Stimulated activated CD8-positive, alpha-beta memory T cell treated with anti-CD3 and anti-CD28 coated beads, Interleukin-12 subunit alpha, Interleukin-12 subunit beta, amount 100 ng/mL, for 24 hours (primary cell): Measurements from ENCODE around the gene FGFBP1.

Source experiments
- DNase-seq: peaks from one replicate; pipeline ENCODE4 v3.0.0-alpha.2; 2020; ENCODE audit errors: extremely low read depth

Gene FGFBP1

DNA sequence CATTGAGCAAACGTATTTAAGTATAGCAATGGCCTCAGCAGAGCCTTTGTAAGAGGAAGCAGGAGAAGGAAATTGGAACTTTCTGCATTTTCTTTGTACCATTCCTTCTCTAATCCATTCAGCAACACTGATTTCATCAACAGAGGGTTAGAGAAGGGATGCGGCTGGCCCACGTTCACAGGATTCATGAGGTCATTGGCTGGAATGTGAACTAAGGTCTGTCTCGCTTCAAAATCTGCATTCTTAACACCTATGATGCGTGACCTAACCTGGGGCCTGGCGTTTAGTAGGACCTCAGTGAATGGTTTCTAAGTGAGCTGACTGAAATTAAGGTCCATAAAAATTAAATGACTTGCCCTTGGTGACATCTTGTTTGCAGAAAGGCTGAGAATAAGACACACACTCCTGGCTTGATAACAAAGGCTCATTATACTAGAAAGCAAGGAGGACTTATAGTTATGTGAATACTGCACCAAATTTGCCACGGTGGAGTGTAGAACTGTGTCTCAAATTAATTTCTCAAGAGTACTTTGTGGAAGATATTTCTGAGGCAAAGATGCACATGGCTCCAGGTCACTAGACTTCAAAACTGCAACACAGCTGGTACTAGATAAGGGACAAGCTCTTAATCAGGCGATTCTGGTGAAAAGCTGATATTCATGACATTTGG lies 25.4 kb downstream of the FGFBP1 start:
- no peak for DNase-seq

- no peak for DNase-seq
These were observed 26.3 kb downstream of the FGFBP1 start for GRCh38 chr4:15912236-15912635.

- DNase-seq = no peak
These were observed 28.2 kb downstream of the FGFBP1 start for GRCh38 chr4:15910155-15910940.

DNA sequence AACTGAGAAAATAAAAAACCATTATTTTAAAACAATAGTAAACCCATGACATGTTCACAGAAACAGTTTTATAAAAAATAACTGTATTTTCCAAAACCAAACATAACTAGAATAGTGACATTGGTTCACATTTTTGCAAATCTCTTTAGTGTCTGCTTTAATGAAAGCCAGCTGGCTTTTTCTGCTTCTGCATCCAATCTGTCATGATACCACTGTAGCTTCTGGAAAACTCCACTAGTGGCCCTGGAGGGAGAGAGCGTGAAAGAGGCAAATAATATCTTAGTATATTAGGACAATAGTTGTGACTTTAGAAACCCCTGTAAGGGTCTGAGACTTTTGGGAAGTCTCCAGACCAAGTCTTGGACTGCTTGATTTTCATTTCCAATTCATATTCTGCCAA lies 31.1 kb downstream of the FGFBP1 start:
- DNase-seq = no peak

GRCh38 chr4:15906020-15906443 lies 32.5 kb downstream of the FGFBP1 start:
- DNase-seq = no peak

DNA sequence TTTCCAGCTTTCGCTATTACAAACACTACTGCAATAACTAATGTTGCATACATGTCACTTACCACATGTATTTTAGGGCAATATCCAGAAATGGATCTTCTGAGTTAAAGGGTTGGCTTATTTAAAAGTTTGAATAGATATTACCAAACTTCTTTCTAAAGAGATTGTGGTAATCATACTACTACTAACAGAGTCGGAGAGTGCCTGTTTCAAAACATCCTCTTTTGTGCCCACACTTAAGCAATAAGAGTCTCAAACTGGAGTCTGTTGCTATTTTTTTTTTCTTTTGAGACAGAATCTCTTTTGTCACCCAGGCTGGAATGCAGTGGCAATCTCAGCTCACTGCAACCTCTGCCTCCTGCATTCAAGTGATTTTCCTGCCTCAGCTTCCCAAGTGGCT lies 35.8 kb downstream of the FGFBP1 start:
- no peak for DNase-seq

DNA sequence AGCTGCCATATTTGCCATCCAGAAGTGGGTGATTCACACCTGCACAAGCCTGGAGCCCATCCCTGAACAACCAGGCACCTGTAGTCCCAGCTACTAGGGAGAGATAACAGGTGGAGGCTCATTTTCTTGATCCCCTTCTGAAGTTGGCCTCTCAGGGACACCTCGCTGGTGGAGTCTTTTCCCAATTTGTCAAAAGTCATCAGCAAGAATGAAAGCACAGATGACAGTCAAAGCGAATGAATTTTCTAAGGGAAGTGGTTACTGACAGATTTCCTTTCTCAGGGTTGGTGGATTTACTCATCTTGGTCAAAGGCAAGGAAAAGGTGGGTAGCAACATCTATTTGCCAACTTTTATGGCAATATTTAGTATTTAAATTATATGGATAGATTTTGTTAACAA lies 36.5 kb downstream of the FGFBP1 start:
- no peak for DNase-seq

- no peak for DNase-seq
These were observed 37.5 kb downstream of the FGFBP1 start for GRCh38 chr4:15901007-15901406.

- DNase-seq = no peak
These were observed 39.0 kb downstream of the FGFBP1 start for GRCh38 chr4:15899511-15899910.

- no peak for DNase-seq
These were observed 39.6 kb downstream of the FGFBP1 start for GRCh38 chr4:15898902-15899301.

DNA sequence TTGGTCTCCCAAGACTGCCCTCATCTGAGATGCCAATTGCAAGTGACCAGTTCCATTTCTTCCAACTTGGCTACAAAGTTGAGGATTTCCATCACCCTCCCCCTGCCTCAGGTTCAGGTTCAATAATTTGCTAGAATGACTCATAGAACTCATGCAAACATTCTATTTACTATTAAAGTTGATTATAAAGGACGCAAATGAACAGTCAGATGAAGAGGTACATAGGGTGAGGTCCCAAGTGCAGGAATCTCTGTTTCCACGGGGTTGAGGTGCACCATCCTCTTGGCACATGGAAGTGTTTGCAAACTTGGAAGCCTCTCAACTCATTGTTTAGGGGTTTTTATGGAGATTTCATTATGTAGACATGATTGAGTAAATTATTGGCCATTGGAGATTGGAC lies 41.0 kb downstream of the FGFBP1 start:
- DNase-seq = no peak

DNA sequence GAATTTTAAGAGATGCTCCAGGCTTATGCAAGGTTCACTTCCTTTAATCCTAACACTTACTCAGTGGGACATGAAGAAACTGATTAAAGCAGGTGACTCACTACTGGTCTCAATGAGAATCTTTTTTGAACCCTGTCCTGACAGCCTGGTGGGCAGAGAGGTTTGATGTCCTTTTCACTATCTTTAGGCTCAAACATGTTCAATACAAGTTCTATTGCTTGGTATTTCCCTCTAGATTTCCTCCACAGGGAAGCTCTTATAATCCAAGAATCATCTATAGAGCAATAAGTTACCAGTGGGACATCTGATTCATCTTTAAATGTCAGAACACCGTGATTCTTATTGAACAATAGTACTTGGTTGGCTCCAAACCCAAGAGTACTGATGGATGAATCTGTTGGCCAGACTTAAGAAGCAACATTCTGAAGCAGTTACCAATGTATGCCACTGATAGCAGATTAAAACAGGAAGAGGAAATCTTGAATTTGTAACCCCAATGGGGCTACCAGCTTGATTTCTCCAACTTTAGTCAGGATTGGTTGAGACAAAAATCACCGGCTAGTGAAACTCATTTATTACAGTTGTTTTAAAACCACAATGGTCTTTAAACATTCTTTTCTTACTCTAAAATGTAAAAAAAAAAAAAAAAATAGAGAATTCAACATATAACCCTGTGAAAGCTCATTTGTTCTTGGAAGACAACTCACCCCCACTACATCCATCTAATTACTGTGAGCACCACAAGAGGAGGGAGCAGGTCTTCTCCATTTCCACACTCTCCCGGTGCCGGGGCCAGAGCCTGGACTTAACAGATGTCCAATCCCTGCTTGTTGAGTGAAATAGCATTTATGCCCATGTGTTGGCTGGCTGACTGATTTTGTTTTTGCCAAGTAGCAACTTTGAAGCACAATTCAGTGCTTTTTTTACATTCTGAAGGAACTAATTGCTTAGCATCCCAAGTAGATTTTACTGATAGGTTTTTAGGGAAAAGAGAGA lies 43.3 kb downstream of the FGFBP1 start:
- DNase-seq = no peak

- DNase-seq = no peak
These were observed 44.1 kb downstream of the FGFBP1 start for GRCh38 chr4:15894393-15894792.

DNA sequence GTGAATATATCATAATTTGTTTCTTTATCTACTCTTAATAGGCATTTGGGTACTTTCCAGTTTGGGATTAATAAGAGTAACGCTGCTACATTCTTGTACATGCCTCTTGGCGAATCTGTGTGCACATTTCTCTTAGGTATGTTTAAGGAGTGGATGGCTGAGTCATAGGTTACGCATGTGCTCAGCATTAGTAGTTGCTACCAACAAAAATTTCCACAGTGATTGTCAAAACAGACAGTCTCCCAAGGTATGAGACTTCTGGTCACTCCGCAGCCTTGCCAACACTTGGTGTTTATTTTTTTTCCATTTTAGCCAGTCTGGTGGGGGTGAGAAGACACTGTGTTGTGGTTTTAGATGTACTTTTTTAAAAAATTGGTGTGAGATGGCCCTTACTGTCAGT lies 44.6 kb downstream of the FGFBP1 start:
- DNase-seq = no peak

- no peak for DNase-seq
These were observed 47.2 kb downstream of the FGFBP1 start for GRCh38 chr4:15891312-15891711.

DNA sequence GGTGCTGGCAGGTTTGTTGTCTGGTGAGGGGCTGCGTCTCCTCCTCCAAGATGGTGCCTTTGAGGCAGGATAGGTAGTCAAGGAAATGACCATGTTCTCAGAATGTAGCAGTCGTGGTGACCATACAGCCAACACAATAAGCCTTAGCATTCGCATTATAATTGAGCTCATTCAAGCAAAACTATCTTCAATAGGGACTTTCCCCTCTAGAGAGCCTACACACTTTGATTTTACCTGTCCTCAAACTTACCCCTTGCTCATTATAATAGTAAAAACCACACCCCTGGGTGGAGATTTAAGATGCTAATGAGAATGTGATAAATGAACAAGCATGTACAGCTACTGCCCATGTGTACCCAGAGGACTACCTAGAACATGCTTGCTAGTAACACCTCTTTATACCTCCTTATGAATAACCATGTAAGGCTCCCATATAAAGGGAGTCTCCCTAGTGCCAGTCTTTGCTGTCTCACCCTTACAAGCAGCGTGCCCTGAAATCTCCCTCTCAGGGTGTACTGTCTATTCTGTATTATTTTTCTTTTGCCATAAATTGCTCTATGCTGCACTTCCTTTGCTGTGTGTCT lies 48.2 kb downstream of the FGFBP1 start:
- no peak for DNase-seq

GRCh38 chr4:15888515-15888914 lies 50.0 kb downstream of the FGFBP1 start:
- no peak for DNase-seq
